HUES48 (cell line): ENCODE measurements around the gene CAMSAP1.

Experiments used
- H3K27ac ChIP-seq: one replicate; pipeline ENCODE4 v1.7.0; 2013; ENCODE audit warnings: low read depth, low read length, inconsistent platforms
- H3K27me3 ChIP-seq: 2 replicates; pipeline ENCODE4 v1.6.1; 2013; ENCODE audit warnings: mild to moderate bottlenecking, low read length; ENCODE audit not compliant: control insufficient read depth, insufficient read depth
- H3K36me3 ChIP-seq: 2 replicates; pipeline ENCODE4 v1.6.1; 2013; ENCODE audit warnings: low read length; ENCODE audit not compliant: control insufficient read depth, insufficient read depth
- H3K4me1 ChIP-seq: 2 replicates; pipeline ENCODE4 v1.6.1; 2013; ENCODE audit warnings: mild to moderate bottlenecking, low read length; ENCODE audit not compliant: control insufficient read depth, insufficient read depth
- H3K4me3 ChIP-seq: 2 replicates; pipeline ENCODE4 v1.5.1; 2013; ENCODE audit warnings: mild to moderate bottlenecking, low read depth, low read length
- H3K9ac ChIP-seq: 2 replicates; pipeline ENCODE4 v1.6.1; 2013; ENCODE audit warnings: mild to moderate bottlenecking, low read depth, low read length, moderate library complexity
- H3K9me3 ChIP-seq: 2 replicates; pipeline ENCODE4 v1.6.1; 2013; ENCODE audit warnings: low read length; ENCODE audit not compliant: control insufficient read depth, insufficient read depth

The CAMSAP1 gene

GRCh38 chr9:135884328-135885035 is 22.9 kb downstream of the CAMSAP1 start:
- Histone ChIP-seq H3K9ac (no peak overlapping the region), H3K4me1 (peaks cover 44% of the 10 kb centered on the region), H3K36me3 (peaks cover 13% of the 10 kb centered on the region), H3K27ac (no peak overlapping the region), H3K9me3 (no peaks in the 10 kb centered on the region), H3K27me3 (no peaks in the 10 kb centered on the region), H3K4me3 (no peak overlapping the region)

GRCh38 chr9:135883410-135884089 is 23.8 kb downstream of the CAMSAP1 start:
- no peak overlapping the region for H3K9ac ChIP-seq
- H3K36me3 ChIP-seq, result peaks cover 13% of the 10 kb centered on the region
- H3K27me3 ChIP-seq, result no peaks in the 10 kb centered on the region
- no peaks in the 10 kb centered on the region for H3K9me3 ChIP-seq
- no peak overlapping the region for H3K4me3 ChIP-seq
- peaks cover 44% of the 10 kb centered on the region for H3K4me1 ChIP-seq
- H3K27ac ChIP-seq, result no peak overlapping the region

- Histone ChIP-seq H3K27me3 (no peaks in the 10 kb centered on the region), H3K4me1 (peaks cover 40% of the 10 kb centered on the region), H3K9me3 (no peaks in the 10 kb centered on the region), H3K27ac (no peak overlapping the region), H3K4me3 (no peak overlapping the region), H3K36me3 (peaks cover 13% of the 10 kb centered on the region), H3K9ac (no peak overlapping the region)
Observed at GRCh38 chr9:135882011-135882410, 25.3 kb downstream of the CAMSAP1 start.

- Histone ChIP-seq H3K36me3 (peaks cover 13% of the 10 kb centered on the region), H3K27me3 (no peaks in the 10 kb centered on the region), H3K4me3 (no peak overlapping the region), H3K9me3 (no peaks in the 10 kb centered on the region), H3K9ac (no peak overlapping the region), H3K4me1 (peaks cover 33% of the 10 kb centered on the region), H3K27ac (no peak overlapping the region)
Observed at GRCh38 chr9:135880438-135880837, 26.9 kb downstream of the CAMSAP1 start.

- Histone ChIP-seq H3K4me1 (peaks cover 27% of the 10 kb centered on the region), H3K27ac (no peak overlapping the region), H3K36me3 (peaks cover 13% of the 10 kb centered on the region), H3K9me3 (no peaks in the 10 kb centered on the region), H3K4me3 (no peak overlapping the region), H3K9ac (no peak overlapping the region), H3K27me3 (no peaks in the 10 kb centered on the region)
Observed at GRCh38 chr9:135879619-135880018, 27.7 kb downstream of the CAMSAP1 start.

GRCh38 chr9:135879237-135879601 is 28.1 kb downstream of the CAMSAP1 start:
- no peak overlapping the region for H3K4me3 ChIP-seq
- no peak overlapping the region for H3K27ac ChIP-seq
- H3K36me3 ChIP-seq, result peaks cover 13% of the 10 kb centered on the region
- peaks cover 25% of the 10 kb centered on the region for H3K4me1 ChIP-seq
- H3K9ac ChIP-seq, result no peak overlapping the region
- no peaks in the 10 kb centered on the region for H3K9me3 ChIP-seq
- no peaks in the 10 kb centered on the region for H3K27me3 ChIP-seq

- no peak overlapping the region for H3K9ac ChIP-seq
- peaks cover 28% of the 10 kb centered on the region for H3K4me1 ChIP-seq
- no peaks in the 10 kb centered on the region for H3K27me3 ChIP-seq
- no peak overlapping the region for H3K27ac ChIP-seq
- H3K4me3 ChIP-seq, result no peak overlapping the region
- peaks cover 13% of the 10 kb centered on the region for H3K36me3 ChIP-seq
- no peaks in the 10 kb centered on the region for H3K9me3 ChIP-seq
Observed at GRCh38 chr9:135878528-135879236, 28.7 kb downstream of the CAMSAP1 start.

- Histone ChIP-seq H3K9me3 (no peaks in the 10 kb centered on the region), H3K4me3 (no peak overlapping the region), H3K27me3 (no peaks in the 10 kb centered on the region), H3K9ac (no peak overlapping the region), H3K27ac (no peak overlapping the region), H3K36me3 (peaks cover 13% of the 10 kb centered on the region), H3K4me1 (peaks cover 36% of the 10 kb centered on the region)
Observed at GRCh38 chr9:135877791-135878527, 29.4 kb downstream of the CAMSAP1 start.

GRCh38 chr9:135876936-135877335 is 30.4 kb downstream of the CAMSAP1 start:
- Histone ChIP-seq H3K4me3 (no peak overlapping the region), H3K36me3 (peaks cover 8% of the 10 kb centered on the region), H3K9me3 (no peaks in the 10 kb centered on the region), H3K27ac (no peak overlapping the region), H3K4me1 (peaks cover 46% of the 10 kb centered on the region), H3K9ac (no peak overlapping the region), H3K27me3 (no peaks in the 10 kb centered on the region)

- no peaks in the 10 kb centered on the region for H3K27me3 ChIP-seq
- H3K36me3 ChIP-seq, result no peaks in the 10 kb centered on the region; the same call in 1 of the 2 replicates
- H3K4me3 ChIP-seq, result no peak overlapping the region
- no peak overlapping the region for H3K9ac ChIP-seq
- no peak overlapping the region for H3K27ac ChIP-seq
- H3K9me3 ChIP-seq, result no peaks in the 10 kb centered on the region
- peaks cover 43% of the 10 kb centered on the region for H3K4me1 ChIP-seq
Observed at GRCh38 chr9:135874859-135875258, 32.5 kb downstream of the CAMSAP1 start.
